SJSA1 (cell line): ENCODE results near the gene TTLL7. TPM values are rescaled to one million over a fixed set of nuclear protein-coding genes. Genes with fewer than 3 reads are reported as not detected.

Experiments used
- DNase-seq, 2 experiments: peaks; one replicate each; pipeline ENCODE4 v3.0.0-alpha.2; 2015 to 2020; ENCODE audit warnings: low spot score in 2 of 2, low read depth in 1 of 2
- H3K27ac ChIP-seq: fragments of 250-450 bp; sonication (Bioruptor Pico); 2 replicates; pipeline ENCODE4 v1.5.1; 2020; ENCODE audit warnings: mild to moderate bottlenecking, moderate library complexity
- H3K27me3 ChIP-seq: fragments of 250-450 bp; sonication (Bioruptor Pico); replicated peaks from 2 replicates; pipeline ENCODE4 v1.5.1; 2020; ENCODE audit warnings: mild to moderate bottlenecking, moderate library complexity
- H3K36me3 ChIP-seq: fragments of 250-450 bp; sonication (Bioruptor Pico); 2 replicates; pipeline ENCODE4 v1.5.1; 2020; ENCODE audit warnings: mild to moderate bottlenecking
- H3K4me1 ChIP-seq: fragments of 250-450 bp; sonication (Bioruptor Pico); replicated peaks from 2 replicates; pipeline ENCODE4 v1.6.1; 2021; ENCODE audit warnings: mild to moderate bottlenecking
- H3K4me3 ChIP-seq: fragments of 250-450 bp; sonication (Bioruptor Pico); 2 replicates; pipeline ENCODE4 v1.5.1; 2020; ENCODE audit warnings: mild to moderate bottlenecking
- H3K9me3 ChIP-seq: fragments of 250-450 bp; sonication (Bioruptor Pico); replicated peaks from 2 replicates; pipeline ENCODE4 v1.5.1; 2020; ENCODE audit warnings: mild to moderate bottlenecking
- total RNA-seq: library from RNA; depleted of rRNA; stranded (reverse); fragments of >200 nt; shearing (Covaris generic); gene quantifications from 2 replicates; pipeline ENCODE4 v1.2.3, GENCODE V29; 2014

The TTLL7 gene
- total RNA-seq, 1 experiment from 2014 or later: 9.3 TPM

- H3K36me3 ChIP-seq: no peaks in the 10 kb centered on the region
- H3K4me3 ChIP-seq: no peak overlapping the region
- no peak for DNase-seq
- no peaks in the 10 kb centered on the region for H3K27me3 ChIP-seq
- H3K9me3 ChIP-seq: no peaks in the 10 kb centered on the region
- H3K4me1 ChIP-seq: no peaks in the 10 kb centered on the region
- H3K27ac ChIP-seq: no peak overlapping the region
These were observed 88.5 kb downstream of the TTLL7 start for GRCh38 chr1:83910461-83910860.

GRCh38 chr1:83909687-83910086 is 89.2 kb downstream of the TTLL7 start:
- H3K27me3 ChIP-seq: no peaks in the 10 kb centered on the region
- H3K4me3 ChIP-seq: no peak overlapping the region
- DNase-seq: no peak
- H3K9me3 ChIP-seq: no peaks in the 10 kb centered on the region
- H3K27ac ChIP-seq: no peak overlapping the region
- no peaks in the 10 kb centered on the region for H3K4me1 ChIP-seq
- H3K36me3 ChIP-seq: no peaks in the 10 kb centered on the region

- no peaks in the 10 kb centered on the region for H3K27me3 ChIP-seq
- H3K4me1 ChIP-seq: peaks cover 9% of the 10 kb centered on the region; the same call in 1 of the 2 replicates
- DNase-seq: no peak
- no peak overlapping the region for H3K27ac ChIP-seq
- H3K36me3 ChIP-seq: no peaks in the 10 kb centered on the region
- H3K9me3 ChIP-seq: no peaks in the 10 kb centered on the region
- H3K4me3 ChIP-seq: no peak overlapping the region
These were observed 93.5 kb downstream of the TTLL7 start for GRCh38 chr1:83905315-83905907.

- Histone ChIP-seq H3K27me3 (no peaks in the 10 kb centered on the region), H3K9me3 (no peaks in the 10 kb centered on the region), H3K4me3 (no peak overlapping the region), H3K36me3 (no peaks in the 10 kb centered on the region), H3K4me1 (peaks cover 9% of the 10 kb centered on the region; the same call in 1 of the 2 replicates), H3K27ac (no peak overlapping the region)
- DNase-seq: peak in 1 of 2 experiments; percentile 36
These were observed 97.3 kb downstream of the TTLL7 start for GRCh38 chr1:83901547-83902155.

GRCh38 chr1:83900524-83900923 is 98.4 kb downstream of the TTLL7 start:
- H3K4me3 ChIP-seq: no peak overlapping the region
- H3K9me3 ChIP-seq: no peaks in the 10 kb centered on the region
- no peak overlapping the region for H3K27ac ChIP-seq
- no peak for DNase-seq
- no peaks in the 10 kb centered on the region for H3K36me3 ChIP-seq
- H3K4me1 ChIP-seq: peaks cover 9% of the 10 kb centered on the region; the same call in 1 of the 2 replicates
- H3K27me3 ChIP-seq: no peaks in the 10 kb centered on the region

GRCh38 chr1:83897516-83897915 is 101.4 kb downstream of the TTLL7 start:
- H3K4me3 ChIP-seq: no peak overlapping the region
- peaks cover 9% of the 10 kb centered on the region; the same call in 1 of the 2 replicates for H3K4me1 ChIP-seq
- H3K9me3 ChIP-seq: no peaks in the 10 kb centered on the region
- H3K27me3 ChIP-seq: no peaks in the 10 kb centered on the region
- H3K27ac ChIP-seq: no peak overlapping the region
- H3K36me3 ChIP-seq: no peaks in the 10 kb centered on the region
- DNase-seq: no peak

GRCh38 chr1:83896299-83896698 is 102.6 kb downstream of the TTLL7 start:
- no peaks in the 10 kb centered on the region for H3K27me3 ChIP-seq
- H3K36me3 ChIP-seq: no peaks in the 10 kb centered on the region
- H3K4me3 ChIP-seq: no peak overlapping the region

GRCh38 chr1:83889707-83890106 is 109.2 kb downstream of the TTLL7 start:
- Histone ChIP-seq H3K27me3 (no peaks in the 10 kb centered on the region), H3K9me3 (no peaks in the 10 kb centered on the region), H3K4me1 (peaks cover 6% of the 10 kb centered on the region; the same call in 1 of the 2 replicates), H3K4me3 (no peak overlapping the region), H3K36me3 (no peaks in the 10 kb centered on the region; the same call in 1 of the 2 replicates), H3K27ac (no peak overlapping the region)
- no peak for DNase-seq

More at GRCh38 chr1:83896299-83896698, 102.6 kb downstream of the TTLL7 start:
- Histone ChIP-seq H3K27ac (no peak overlapping the region), H3K4me1 (peaks cover under 1% of the 10 kb centered on the region; the same call in 1 of the 2 replicates), H3K9me3 (no peaks in the 10 kb centered on the region)
- DNase-seq: no peak

- H3K4me1 ChIP-seq: peaks cover 6% of the 10 kb centered on the region; the same call in 1 of the 2 replicates
- H3K9me3 ChIP-seq: no peaks in the 10 kb centered on the region
- H3K36me3 ChIP-seq: no peaks in the 10 kb centered on the region; the same call in 1 of the 2 replicates
- no peak overlapping the region for H3K4me3 ChIP-seq
- no peak for DNase-seq
- H3K27me3 ChIP-seq: no peaks in the 10 kb centered on the region
- H3K27ac ChIP-seq: no peak overlapping the region
These were observed 111.4 kb downstream of the TTLL7 start for GRCh38 chr1:83887483-83887882.

GRCh38 chr1:83883979-83884378 is 115.0 kb downstream of the TTLL7 start:
- Histone ChIP-seq H3K4me1 (no peaks in the 10 kb centered on the region), H3K9me3 (no peaks in the 10 kb centered on the region), H3K27me3 (no peaks in the 10 kb centered on the region), H3K27ac (no peak overlapping the region), H3K4me3 (no peak overlapping the region), H3K36me3 (no peaks in the 10 kb centered on the region; the same call in 1 of the 2 replicates)
- DNase-seq: no peak

- no peaks in the 10 kb centered on the region for H3K9me3 ChIP-seq
- H3K27ac ChIP-seq: no peak overlapping the region
- no peaks in the 10 kb centered on the region; the same call in 1 of the 2 replicates for H3K36me3 ChIP-seq
- peak; percentile 14 to 45 for DNase-seq
- no peak overlapping the region for H3K4me3 ChIP-seq
- no peaks in the 10 kb centered on the region for H3K4me1 ChIP-seq
- H3K27me3 ChIP-seq: no peaks in the 10 kb centered on the region
These were observed 116.0 kb downstream of the TTLL7 start for GRCh38 chr1:83882906-83883305.

GRCh38 chr1:83872515-83872914 is 126.4 kb downstream of the TTLL7 start:
- no peaks in the 10 kb centered on the region for H3K27me3 ChIP-seq
- no peak for DNase-seq
- H3K4me3 ChIP-seq: no peak overlapping the region
- no peaks in the 10 kb centered on the region for H3K4me1 ChIP-seq
- H3K9me3 ChIP-seq: no peaks in the 10 kb centered on the region
- no peaks in the 10 kb centered on the region for H3K36me3 ChIP-seq
- no peak overlapping the region for H3K27ac ChIP-seq

GRCh38 chr1:83864991-83865390 is 133.9 kb downstream of the TTLL7 start:
- no peaks in the 10 kb centered on the region for H3K36me3 ChIP-seq
- no peaks in the 10 kb centered on the region for H3K27me3 ChIP-seq
- DNase-seq: no peak
- H3K9me3 ChIP-seq: no peaks in the 10 kb centered on the region
- H3K4me1 ChIP-seq: no peaks in the 10 kb centered on the region
- no peak overlapping the region for H3K27ac ChIP-seq
- no peak overlapping the region for H3K4me3 ChIP-seq

- H3K36me3 ChIP-seq: no peaks in the 10 kb centered on the region
- no peaks in the 10 kb centered on the region for H3K4me1 ChIP-seq
- DNase-seq: no peak
- no peaks in the 10 kb centered on the region for H3K27me3 ChIP-seq
- H3K4me3 ChIP-seq: no peak overlapping the region
- no peak overlapping the region for H3K27ac ChIP-seq
- H3K9me3 ChIP-seq: no peaks in the 10 kb centered on the region
These were observed 138.3 kb downstream of the TTLL7 start for GRCh38 chr1:83860490-83861221.
